HepG2 (cell line): ENCODE measurements around the gene SLC22A23. TPM values are rescaled to one million over a fixed set of nuclear protein-coding genes. Genes with fewer than 3 reads are reported as not detected.

Experiments
- ATAC-seq: fragments of 200-7000 bp; cut with Tn5 transposase; 3 replicates; pipeline ENCODE4 v1.9.1; 2020; ENCODE audit warnings: mild to moderate bottlenecking, moderate library complexity
- BruUV-seq: library from RNA; stranded (reverse); fragments of 400-500 nt; replicated peaks from 2 replicates; lab custom pipeline; 2021; lab: Mats Ljungman, UMichigan
- CTCF ChIA-PET: fragments of 300-600 bp; formaldehyde crosslinking; extraction: SDS; loops from one replicate; lab custom pipeline; 2021; ENCODE audit warnings: low total read pairs, inconsistent platforms, low intra/inter-chr PET ratio; lab: Yijun Ruan, JAX
- POLR2A ChIA-PET: fragments of 350-600 bp; sonication (Branson Sonifier 250); formaldehyde crosslinking; loops from one replicate; lab custom pipeline; 2020; ENCODE audit warnings: antibody characterized with exemption, inconsistent platforms; lab: Yijun Ruan, JAX
- DNase-seq: peaks from one replicate; pipeline ENCODE4 v3.0.0-alpha.2; 2015; ENCODE audit warnings: low spot score
- FAIRE-seq: peaks from 3 replicates; lab custom pipeline; 2011; peaks lifted over from hg19 to GRCh38; lab: Jason Lieb, UNC
- H2AFZ ChIP-seq: one replicate; pipeline ENCODE4 v1.6.1; 2011; ENCODE audit warnings: low read length, inconsistent platforms
- H3K27ac ChIP-seq: fragments of 300-600 bp; 3 replicates; pipeline ENCODE4 v1.8.0; 2011; ENCODE audit warnings: mixed run types, mild to moderate bottlenecking, mixed read lengths, low read length, inconsistent platforms; ENCODE audit not compliant: insufficient read depth; ENCODE audit errors: extremely low read length
- H3K27me3 ChIP-seq, 2 experiments: fragments of 200-600 bp in 1 of 2; 2 replicates in 1 of 2; 3 replicates in 1 of 2; pipeline versions ENCODE4 v1.6.0 to v1.8.0; 2011; ENCODE audit warnings: low read length in 2 of 2, mild to moderate bottlenecking in 2 of 2, moderate library complexity in 2 of 2, inconsistent platforms in 1 of 2; ENCODE audit not compliant: insufficient read depth in 2 of 2, control insufficient read depth in 1 of 2
- H3K36me3 ChIP-seq, 2 experiments: fragments of 200-600 bp in 1 of 2; replicated peaks in 1 of 2; 2 replicates in 1 of 2; 3 replicates in 1 of 2; pipeline versions ENCODE4 v1.5.1 to v1.8.0; 2011; ENCODE audit warnings: low read length in 2 of 2, inconsistent platforms in 1 of 2; ENCODE audit not compliant: insufficient read depth in 2 of 2, control insufficient read depth in 1 of 2
- H3K4me1 ChIP-seq: 2 replicates; pipeline ENCODE4 v1.5.1; 2012; ENCODE audit warnings: low read length, inconsistent platforms; ENCODE audit not compliant: insufficient read depth
- H3K4me2 ChIP-seq: 2 replicates; pipeline ENCODE4 v1.6.0; 2011; ENCODE audit warnings: low read depth, low read length, inconsistent platforms
- H3K4me3 ChIP-seq, 3 experiments: fragments of 200-600 bp in 1 of 3; sonication (generic), shearing (Covaris generic) in 1 of 3; replicated peaks in 1 of 3; 2 replicates each; pipeline ENCODE4 v1.5.1; 2011 to 2016; ENCODE audit warnings: low read length in 3 of 3, inconsistent platforms in 2 of 3, low read depth in 2 of 3, mild to moderate bottlenecking in 2 of 3, control low read depth in 1 of 3, mixed read lengths in 1 of 3; ENCODE audit not compliant: insufficient read depth in 1 of 3
- H3K79me2 ChIP-seq: one replicate; pipeline ENCODE4 v1.6.1; 2011; ENCODE audit warnings: low read length, inconsistent platforms; ENCODE audit not compliant: insufficient read depth
- H3K9ac ChIP-seq: 2 replicates; pipeline ENCODE4 v1.6.0; 2011; ENCODE audit warnings: mild to moderate bottlenecking, low read depth, low read length, inconsistent platforms; ENCODE audit not compliant: insufficient read depth
- H3K9me3 ChIP-seq: 2 replicates; pipeline ENCODE4 v1.5.1; 2012; ENCODE audit warnings: mild to moderate bottlenecking, low read length
- H4K20me1 ChIP-seq: 2 replicates; pipeline ENCODE4 v1.6.0; 2011; ENCODE audit warnings: inconsistent platforms, mild to moderate bottlenecking, low read length, moderate library complexity; ENCODE audit not compliant: insufficient read depth
- ZBTB39 ChIP-seq: sonication (generic); formaldehyde crosslinking; IDR thresholded peaks from 2 replicates; pipeline ENCODE4 v1.5.0; 2020; ENCODE audit warnings: missing genetic modification reagents
- ZNF44 ChIP-seq: sonication (generic); formaldehyde crosslinking; IDR thresholded peaks from 2 replicates; pipeline ENCODE4 v1.5.1; 2020; ENCODE audit warnings: mild to moderate bottlenecking, missing genetic modification reagents
- WGBS: methylation state at CpG from one replicate; pipeline ENCODE4 v1.1.6; 2017; ENCODE audit warnings: low lambda C conversion rate; 5-methylcytosine and 5-hydroxymethylcytosine counted together
- in situ Hi-C: cut with HindIII; loops from 2 replicates; pipeline ENCODE4 v1.10.0; 2017; ENCODE audit warnings: low pct_unique_long_range_greater_than_20kb; ENCODE audit not compliant: extremely low pct_ligation_motif_present
- intact Hi-C: fragments of 100-400 bp; cut with micrococcal nuclease; formaldehyde crosslinking; loops from one replicate; pipeline ENCODE4 v1.10.0; 2022; ENCODE audit not compliant: unreplicated experiment
- polyA plus RNA-seq, 8 experiments: library from polyadenylated mRNA; depleted of rRNA in 3 of 8; stranded (reverse) in 7 of 8; unstranded in 1 of 8; fragments of >200 nt; fragmentation: Illumina TruSeq in 4 of 8; extraction: Trizol in 4 of 8; gene quantifications; 2 replicates each; pipeline versions ENCODE4 v1.2.1 to v1.2.3, GENCODE V29; 2011 to 2016; ENCODE audit warnings: low read depth in 4 of 8, missing spikeins in 1 of 8, mixed read lengths in 1 of 8; ENCODE audit not compliant: insufficient read depth in 1 of 8
- total RNA-seq, 5 experiments: library from RNA; depleted of rRNA; stranded (reverse); fragments of >200 nt; fragmentation: Illumina TruSeq; extraction: Trizol; gene quantifications; 2 replicates each; pipeline ENCODE4 v1.2.3, GENCODE V29; 2016; ENCODE audit warnings: low read depth in 1 of 5
- TF ChIP-seq, protein P1 (sequence below): sonication (generic); formaldehyde crosslinking; IDR thresholded peaks from 2 replicates; pipeline ENCODE4 v1.4.0; 2020; ENCODE audit warnings: missing genetic modification reagents

The SLC22A23 gene
- total and polyA plus RNA-seq, 2 of the 13 experiments (the other 11 are each of a cell fraction or from before 2014, with no cell fraction given): 11.8 to 17.5 TPM

DNA sequence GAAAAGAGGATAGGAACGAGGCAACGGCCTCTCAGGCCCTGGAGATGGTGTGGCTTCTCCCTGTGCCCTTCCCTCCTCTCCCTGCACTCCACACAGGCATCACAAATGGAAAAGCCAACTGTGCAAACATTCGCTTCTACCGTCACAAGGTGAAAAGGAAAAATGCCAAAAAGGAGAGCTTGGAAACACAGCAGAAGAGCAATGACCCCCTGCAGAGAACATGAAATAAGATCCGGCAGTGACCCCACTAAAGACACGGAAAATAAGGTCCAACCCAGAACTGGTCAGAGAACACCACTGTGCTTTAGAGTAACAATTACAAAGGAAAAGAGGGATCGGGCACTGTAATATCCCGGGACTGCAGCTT, 63.0 kb downstream of the SLC22A23 start:
- H3K36me3 ChIP-seq: peaks cover 14 to 64% of the 10 kb centered on the region in 2 experiments
- peaks cover 47% of the 10 kb centered on the region for H3K4me1 ChIP-seq
- DNase-seq (no peak), FAIRE-seq (no peak), ATAC-seq (no peak)
- H3K79me2 ChIP-seq: peaks cover 65% of the 10 kb centered on the region
- intact Hi-C loops (no loop called here), in situ Hi-C loops (no loop called here)
- no peak overlapping the region for H3K4me3 ChIP-seq
- no peaks in the 10 kb centered on the region for H4K20me1 ChIP-seq
- no peak overlapping the region for H3K4me2 ChIP-seq
- no peak overlapping the region for H3K27ac ChIP-seq
- H3K9ac ChIP-seq: no peak overlapping the region
- H3K9me3 ChIP-seq: no peaks in the 10 kb centered on the region
- ChIA-PET POLR2A (no interaction called here), CTCF (no interaction called here)
- H3K27me3 ChIP-seq: no peaks in the 10 kb centered on the region
- BruUV-seq: no TSS peak
- WGBS: 96% methylated on average over 8 of the region's 8 CpGs
- H2AFZ ChIP-seq: no peak overlapping the region
- TF ChIP-seq ZNF44 (CRISPR knock-in tag) (0 out of 2 replicates have a peak, but pooled peaks have one; percentile 19), ZBTB39 (no peak)
- TF ChIP-seq, protein P1, sequence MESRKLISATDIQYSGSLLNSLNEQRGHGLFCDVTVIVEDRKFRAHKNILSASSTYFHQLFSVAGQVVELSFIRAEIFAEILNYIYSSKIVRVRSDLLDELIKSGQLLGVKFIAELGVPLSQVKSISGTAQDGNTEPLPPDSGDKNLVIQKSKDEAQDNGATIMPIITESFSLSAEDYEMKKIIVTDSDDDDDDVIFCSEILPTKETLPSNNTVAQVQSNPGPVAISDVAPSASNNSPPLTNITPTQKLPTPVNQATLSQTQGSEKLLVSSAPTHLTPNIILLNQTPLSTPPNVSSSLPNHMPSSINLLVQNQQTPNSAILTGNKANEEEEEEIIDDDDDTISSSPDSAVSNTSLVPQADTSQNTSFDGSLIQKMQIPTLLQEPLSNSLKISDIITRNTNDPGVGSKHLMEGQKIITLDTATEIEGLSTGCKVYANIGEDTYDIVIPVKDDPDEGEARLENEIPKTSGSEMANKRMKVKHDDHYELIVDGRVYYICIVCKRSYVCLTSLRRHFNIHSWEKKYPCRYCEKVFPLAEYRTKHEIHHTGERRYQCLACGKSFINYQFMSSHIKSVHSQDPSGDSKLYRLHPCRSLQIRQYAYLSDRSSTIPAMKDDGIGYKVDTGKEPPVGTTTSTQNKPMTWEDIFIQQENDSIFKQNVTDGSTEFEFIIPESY (CRISPR knock-in tag): peak; percentile 44; the same call in 1 of the 2 replicates
